ENCODE measurements around the gene ZP3. TPM values are rescaled to one million over a fixed set of nuclear protein-coding genes. Genes with fewer than 3 reads are reported as not detected.

The ZP3 gene
- total and polyA plus RNA-seq, 2 of the 13 experiments (the other 11 are each of a cell fraction or from before 2014, with no cell fraction given) = not detected

GRCh38 chr7:76375251-76375650 is 49.5 kb upstream of the ZP3 start:
- H3K27ac ChIP-seq (ENCODE audit: extremely low read length, insufficient read depth, low read length) = no peak overlapping the region
- BruUV-seq (replicated peaks) = no TSS peak
- intact Hi-C loops (cut with micrococcal nuclease; ENCODE audit: unreplicated experiment) (no loop called here), in situ Hi-C loops (cut with HindIII; ENCODE audit: extremely low pct_ligation_motif_present, low pct_unique_long_range_greater_than_20kb) (no loop called here)
- peaks cover 54% of the 10 kb centered on the region for H3K4me1 ChIP-seq (ENCODE audit: insufficient read depth, low read length)
- H3K9me3 ChIP-seq (ENCODE audit: low read length) = no peaks in the 10 kb centered on the region
- no peak overlapping the region for H3K4me3 ChIP-seq (replicated peaks in 1 of 3; ENCODE audit: insufficient read depth in 1 of 3, low read depth in 2 of 3, low read length in 3 of 3)
- H2AFZ ChIP-seq (ENCODE audit: low read length) = no peak overlapping the region
- ChIA-PET CTCF (ENCODE audit: low intra/inter-chr PET ratio, low total read pairs) (no interaction called here), POLR2A (interaction anchor here (1.5 kb wide), 1 partner anchor 16 kb away, joined by 6 read pairs; the partner anchor contains the start of gene YWHAG)
- H3K27me3 ChIP-seq (ENCODE audit: control insufficient read depth in 1 of 2, insufficient read depth in 2 of 2, low read length in 2 of 2) = peaks cover 2 to 4% of the 10 kb centered on the region in 2 experiments; a peak in 1 of 5 replicates
- DNase-seq (ENCODE audit: low spot score) = no peak
- no peak for FAIRE-seq
- H4K20me1 ChIP-seq (ENCODE audit: insufficient read depth, low read length) = no peaks in the 10 kb centered on the region
- H3K79me2 ChIP-seq (ENCODE audit: insufficient read depth, low read length) = no peaks in the 10 kb centered on the region
- no peaks in the 10 kb centered on the region for H3K36me3 ChIP-seq (replicated peaks in 1 of 2; ENCODE audit: control insufficient read depth in 1 of 2, insufficient read depth in 2 of 2, low read length in 2 of 2)
- no peak overlapping the region for H3K4me2 ChIP-seq (ENCODE audit: low read depth, low read length)
- H3K9ac ChIP-seq (ENCODE audit: insufficient read depth, low read depth, low read length) = no peak overlapping the region
- WGBS (ENCODE audit: low lambda C conversion rate) = 84% methylated on average over 6 of the region's 9 CpGs
- TF ChIP-seq ZHX1 (CRISPR knock-in tag; IDR thresholded peaks at IDR 0.05; ENCODE audit: low read depth) (no peak), FOSL1 (CRISPR knock-in tag; IDR thresholded peaks at IDR 0.05; ENCODE audit: borderline replicate concordance) (no peak)
- TF ChIP-seq, protein P1, sequence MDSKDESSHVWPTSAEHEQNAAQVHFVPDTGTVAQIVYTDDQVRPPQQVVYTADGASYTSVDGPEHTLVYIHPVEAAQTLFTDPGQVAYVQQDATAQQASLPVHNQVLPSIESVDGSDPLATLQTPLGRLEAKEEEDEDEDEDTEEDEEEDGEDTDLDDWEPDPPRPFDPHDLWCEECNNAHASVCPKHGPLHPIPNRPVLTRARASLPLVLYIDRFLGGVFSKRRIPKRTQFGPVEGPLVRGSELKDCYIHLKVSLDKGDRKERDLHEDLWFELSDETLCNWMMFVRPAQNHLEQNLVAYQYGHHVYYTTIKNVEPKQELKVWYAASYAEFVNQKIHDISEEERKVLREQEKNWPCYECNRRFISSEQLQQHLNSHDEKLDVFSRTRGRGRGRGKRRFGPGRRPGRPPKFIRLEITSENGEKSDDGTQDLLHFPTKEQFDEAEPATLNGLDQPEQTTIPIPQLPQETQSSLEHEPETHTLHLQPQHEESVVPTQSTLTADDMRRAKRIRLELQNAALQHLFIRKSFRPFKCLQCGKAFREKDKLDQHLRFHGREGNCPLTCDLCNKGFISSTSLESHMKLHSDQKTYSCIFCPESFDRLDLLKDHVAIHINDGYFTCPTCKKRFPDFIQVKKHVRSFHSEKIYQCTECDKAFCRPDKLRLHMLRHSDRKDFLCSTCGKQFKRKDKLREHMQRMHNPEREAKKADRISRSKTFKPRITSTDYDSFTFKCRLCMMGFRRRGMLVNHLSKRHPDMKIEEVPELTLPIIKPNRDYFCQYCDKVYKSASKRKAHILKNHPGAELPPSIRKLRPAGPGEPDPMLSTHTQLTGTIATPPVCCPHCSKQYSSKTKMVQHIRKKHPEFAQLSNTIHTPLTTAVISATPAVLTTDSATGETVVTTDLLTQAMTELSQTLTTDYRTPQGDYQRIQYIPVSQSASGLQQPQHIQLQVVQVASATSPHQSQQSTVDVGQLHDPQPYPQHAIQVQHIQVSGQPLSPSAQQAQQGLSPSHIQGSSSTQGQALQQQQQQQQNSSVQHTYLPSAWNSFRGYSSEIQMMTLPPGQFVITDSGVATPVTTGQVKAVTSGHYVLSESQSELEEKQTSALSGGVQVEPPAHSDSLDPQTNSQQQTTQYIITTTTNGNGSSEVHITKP (CRISPR knock-in tag; IDR thresholded peaks at IDR 0.05; ENCODE audit: low read depth) = no peak
- ATAC-seq = no peak
